Measurements from ENCODE around the gene PHTF2. TPM values are rescaled to one million over a fixed set of nuclear protein-coding genes. Genes with fewer than 3 reads are reported as not detected.

PHTF2 gene
- total and polyA plus RNA-seq, 3 donors from 2014 or later, result 13.9 to 35.3 (median 26.6) TPM

- WGBS, 2 donors, result 95 to 100% methylated on average over 1 of the region's 1 CpG
- intact Hi-C loops (cut with DNase I; ENCODE audit: low total_unique reads), result no loop called here
Measured at GRCh38 chr7:77878500-77878899, 79.9 kb downstream of the PHTF2 start.

DNA sequence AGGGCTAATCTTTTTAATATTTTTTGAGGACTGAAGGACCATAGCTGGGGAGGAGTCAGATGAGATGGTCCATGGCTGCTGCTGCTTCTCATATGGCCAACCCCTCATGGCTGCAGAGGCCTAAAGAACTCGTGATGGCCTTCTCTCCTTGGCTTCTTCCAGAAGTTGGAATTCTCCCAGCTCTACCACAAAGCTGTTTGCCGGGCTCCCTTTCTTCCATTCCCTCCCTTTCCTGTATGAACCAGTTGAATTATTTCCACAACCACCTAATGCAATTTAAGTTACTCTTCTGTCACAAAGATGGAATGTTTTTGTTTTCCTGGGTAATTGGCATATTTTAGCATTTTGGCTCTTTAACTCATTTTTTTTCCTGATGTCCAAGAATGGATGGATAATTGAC is 80.7 kb downstream of the PHTF2 start:
- H3K4me3 ChIP-seq, result no peak overlapping the region
- H3K9me3 ChIP-seq, result no peaks in the 10 kb centered on the region
- H3K36me3 ChIP-seq (ENCODE audit: low read depth, missing control alignments), result no peaks in the 10 kb centered on the region
- intact Hi-C loops (cut with DNase I; ENCODE audit: low total_unique reads), result no loop called here
- TF ChIP-seq, protein P1, sequence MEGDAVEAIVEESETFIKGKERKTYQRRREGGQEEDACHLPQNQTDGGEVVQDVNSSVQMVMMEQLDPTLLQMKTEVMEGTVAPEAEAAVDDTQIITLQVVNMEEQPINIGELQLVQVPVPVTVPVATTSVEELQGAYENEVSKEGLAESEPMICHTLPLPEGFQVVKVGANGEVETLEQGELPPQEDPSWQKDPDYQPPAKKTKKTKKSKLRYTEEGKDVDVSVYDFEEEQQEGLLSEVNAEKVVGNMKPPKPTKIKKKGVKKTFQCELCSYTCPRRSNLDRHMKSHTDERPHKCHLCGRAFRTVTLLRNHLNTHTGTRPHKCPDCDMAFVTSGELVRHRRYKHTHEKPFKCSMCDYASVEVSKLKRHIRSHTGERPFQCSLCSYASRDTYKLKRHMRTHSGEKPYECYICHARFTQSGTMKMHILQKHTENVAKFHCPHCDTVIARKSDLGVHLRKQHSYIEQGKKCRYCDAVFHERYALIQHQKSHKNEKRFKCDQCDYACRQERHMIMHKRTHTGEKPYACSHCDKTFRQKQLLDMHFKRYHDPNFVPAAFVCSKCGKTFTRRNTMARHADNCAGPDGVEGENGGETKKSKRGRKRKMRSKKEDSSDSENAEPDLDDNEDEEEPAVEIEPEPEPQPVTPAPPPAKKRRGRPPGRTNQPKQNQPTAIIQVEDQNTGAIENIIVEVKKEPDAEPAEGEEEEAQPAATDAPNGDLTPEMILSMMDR (IDR thresholded peaks at IDR 0.05), result no peak
- no peak for TF ChIP-seq POLR2A (IDR thresholded peaks at IDR 0.05)
- WGBS, 2 donors, result 53 to 76% methylated on average over 2 of the region's 2 CpGs
- no peak for DNase-seq
- H3K27me3 ChIP-seq, result no peaks in the 10 kb centered on the region
- H3K4me1 ChIP-seq, result no peaks in the 10 kb centered on the region
- no peak overlapping the region for H3K27ac ChIP-seq

More at GRCh38 chr7:77878500-77878899, 79.9 kb downstream of the PHTF2 start:
- no peaks in the 10 kb centered on the region for H3K9me3 ChIP-seq
- TF ChIP-seq, protein P1 (IDR thresholded peaks at IDR 0.05), result no peak
- TF ChIP-seq POLR2A (IDR thresholded peaks at IDR 0.05), result no peak
- no peak for DNase-seq
- no peaks in the 10 kb centered on the region for H3K36me3 ChIP-seq (ENCODE audit: low read depth, missing control alignments)
- H3K4me1 ChIP-seq, result no peaks in the 10 kb centered on the region
- H3K4me3 ChIP-seq, result no peak overlapping the region
- H3K27ac ChIP-seq, result no peak overlapping the region
- H3K27me3 ChIP-seq, result no peaks in the 10 kb centered on the region

- intact Hi-C loops (cut with DNase I; ENCODE audit: low total_unique reads), result no loop called here
Measured at GRCh38 chr7:77881871-77882270, 83.3 kb downstream of the PHTF2 start.

GRCh38 chr7:77885155-77885554 is 86.6 kb downstream of the PHTF2 start:
- no peak overlapping the region for H3K27ac ChIP-seq
- H3K4me1 ChIP-seq, result no peaks in the 10 kb centered on the region
- TF ChIP-seq, protein P1 (IDR thresholded peaks at IDR 0.05), result no peak
- TF ChIP-seq POLR2A (IDR thresholded peaks at IDR 0.05), result no peak
- H3K4me3 ChIP-seq, result no peak overlapping the region
- intact Hi-C loops (cut with DNase I; ENCODE audit: low total_unique reads), result no loop called here
- H3K36me3 ChIP-seq (ENCODE audit: low read depth, missing control alignments), result no peaks in the 10 kb centered on the region
- no peak for DNase-seq
- 97 to 99% methylated on average over 4 of the region's 4 CpGs for WGBS, 2 donors
- no peaks in the 10 kb centered on the region for H3K27me3 ChIP-seq
- H3K9me3 ChIP-seq, result no peaks in the 10 kb centered on the region

More at GRCh38 chr7:77881871-77882270, 83.3 kb downstream of the PHTF2 start:
- Histone ChIP-seq H3K27ac (no peak overlapping the region), H3K4me3 (no peak overlapping the region), H3K9me3 (no peaks in the 10 kb centered on the region), H3K36me3 (ENCODE audit: low read depth, missing control alignments) (no peaks in the 10 kb centered on the region), H3K27me3 (no peaks in the 10 kb centered on the region), H3K4me1 (no peaks in the 10 kb centered on the region)
- TF ChIP-seq, protein P1 (IDR thresholded peaks at IDR 0.05), result no peak
- no peak for TF ChIP-seq POLR2A (IDR thresholded peaks at IDR 0.05)
- WGBS, 2 donors, result 93 to 97% methylated on average over 2 of the region's 2 CpGs
- DNase-seq, result no peak

GRCh38 chr7:77887567-77887966 is 89.0 kb downstream of the PHTF2 start:
- Histone ChIP-seq H3K27ac (no peak overlapping the region), H3K36me3 (ENCODE audit: low read depth, missing control alignments) (no peaks in the 10 kb centered on the region), H3K4me1 (no peaks in the 10 kb centered on the region), H3K4me3 (no peak overlapping the region), H3K27me3 (no peaks in the 10 kb centered on the region), H3K9me3 (no peaks in the 10 kb centered on the region)
- TF ChIP-seq, protein P1 (IDR thresholded peaks at IDR 0.05), result no peak
- no peak for DNase-seq
- 41 to 83% methylated on average over 1 of the region's 1 CpG for WGBS, 2 donors
- intact Hi-C loops (cut with DNase I; ENCODE audit: low total_unique reads), result no loop called here

Data from testis (tissue), 3 donors.